ENCODE measurements around the gene KCNH1.

Gene KCNH1

GRCh38 chr1:210631399-210631798 lies 502.5 kb downstream of the KCNH1 start:
- no peak for DNase-seq

- no peak for DNase-seq
These were observed 504.7 kb downstream of the KCNH1 start for GRCh38 chr1:210629276-210629675.

- no peak for DNase-seq
These were observed 506.2 kb downstream of the KCNH1 start for GRCh38 chr1:210627755-210628154.

All from eye (tissue), 1 donor.